Caki2 (cell line): ENCODE measurements around the gene FAM180A. TPM values are rescaled to one million over a fixed set of nuclear protein-coding genes. Genes with fewer than 3 reads are reported as not detected.
"Not testable (repeated sequence)": the region's sequence is repeated elsewhere in the genome, so short reads cannot be mapped to it uniquely, and the experiment has no call there.

ENCODE experiments used
- DNase-seq: peaks from one replicate; pipeline ENCODE4 v3.0.0-alpha.2; 2015; ENCODE audit warnings: low read depth
- in situ Hi-C: cut with HindIII; loops from 2 replicates; pipeline ENCODE4 v1.10.0; 2016; ENCODE audit warnings: low sequenced_read_pairs, low pct_unique_long_range_greater_than_20kb, mixed read lengths
- total RNA-seq: library from RNA; depleted of rRNA; stranded (reverse); fragments of >200 nt; shearing (Covaris generic); gene quantifications from 2 replicates; pipeline ENCODE4 v1.2.3, GENCODE V29; 2014; ENCODE audit warnings: low replicate concordance

The FAM180A gene
- total RNA-seq, 1 experiment from 2014 or later = not detected

DNA sequence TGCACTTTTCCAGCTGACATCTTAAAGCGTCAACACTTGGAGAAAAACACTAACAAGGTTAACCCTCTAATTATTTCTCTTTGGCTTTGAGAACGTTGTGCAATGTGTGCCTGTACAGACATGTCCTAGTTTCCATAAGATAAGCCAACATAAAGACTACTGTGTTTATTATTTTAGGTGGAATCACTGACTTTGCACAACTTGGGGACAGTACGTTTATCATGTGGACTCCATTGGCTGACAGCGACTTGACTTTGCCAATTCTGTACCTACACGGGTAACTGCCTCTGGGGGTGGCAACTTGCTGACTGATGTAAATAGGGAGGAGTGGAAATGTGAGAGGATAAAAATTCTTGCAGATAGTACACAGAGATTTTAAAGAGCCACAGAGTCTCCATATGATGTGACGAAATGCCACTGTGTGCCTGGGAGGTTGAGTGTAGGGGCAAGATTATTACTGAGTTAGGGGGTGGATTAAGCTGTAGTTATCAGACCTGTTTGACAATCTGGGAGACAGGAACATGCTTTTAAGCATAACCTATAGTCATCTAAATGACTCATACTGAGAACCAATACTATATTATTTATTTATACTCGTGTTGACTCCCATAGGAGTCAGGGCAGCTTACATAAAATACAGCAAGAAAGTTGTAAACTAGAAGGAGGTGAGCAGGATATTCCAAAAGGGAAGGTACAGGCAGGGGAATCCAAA lies 41.6 kb downstream of the FAM180A start:
- in situ Hi-C loops = no loop called here
- DNase-seq = no peak

DNA sequence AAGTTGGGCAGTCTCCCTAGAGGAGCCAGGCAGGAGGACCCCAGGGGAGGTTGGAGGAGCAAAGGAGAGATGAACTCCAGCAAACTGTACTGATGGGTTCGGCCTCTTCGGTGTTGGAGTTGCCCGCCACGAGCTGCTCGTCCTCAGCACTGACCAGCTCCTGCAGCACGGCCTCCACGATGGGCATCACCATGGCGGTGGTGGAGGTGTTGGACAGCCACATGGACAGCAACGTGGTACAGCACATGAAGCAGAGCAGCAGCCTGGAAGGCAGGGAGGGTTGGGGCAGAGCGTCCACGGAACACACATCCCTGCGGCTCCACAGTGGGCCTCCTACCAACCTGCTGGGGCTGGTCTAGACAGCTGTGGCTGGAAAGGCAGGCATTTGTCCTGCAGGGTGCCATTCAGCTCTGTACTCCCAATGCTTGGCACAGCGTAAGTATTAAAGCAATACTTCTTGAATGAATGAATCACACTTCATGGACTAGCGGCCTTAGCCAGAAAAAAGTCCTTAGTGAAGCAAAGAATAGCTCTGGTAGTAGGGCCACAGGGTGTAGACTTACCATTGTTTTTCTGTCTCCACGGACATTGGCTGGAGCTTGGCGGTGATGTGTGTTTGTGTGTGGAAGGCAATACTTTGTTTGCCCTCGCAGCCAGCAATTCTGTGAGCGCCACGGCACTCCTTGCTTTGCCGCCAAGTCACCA lies 42.4 kb downstream of the FAM180A start:
- in situ Hi-C loops = no loop called here
- DNase-seq = no peak

DNA sequence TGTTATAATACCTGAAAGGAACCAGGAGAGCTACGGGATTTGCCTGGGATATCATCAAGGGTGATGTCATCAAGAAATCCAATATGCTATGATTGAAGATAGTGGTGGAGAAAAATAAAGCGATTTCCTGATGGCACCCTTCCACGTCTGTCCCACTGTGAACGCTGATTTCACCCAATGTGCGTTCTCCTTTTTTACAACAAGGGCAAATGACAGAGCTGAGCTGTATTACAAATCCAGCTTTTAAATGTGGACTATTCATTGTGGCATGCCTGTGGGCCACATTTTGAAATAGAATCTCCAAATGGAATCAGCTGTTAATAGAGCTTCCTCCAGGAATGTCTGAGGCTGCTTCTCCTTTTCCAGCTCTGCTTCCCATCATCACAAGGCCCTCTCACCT lies 43.9 kb downstream of the FAM180A start:
- in situ Hi-C loops = no loop called here
- DNase-seq = no peak

DNA sequence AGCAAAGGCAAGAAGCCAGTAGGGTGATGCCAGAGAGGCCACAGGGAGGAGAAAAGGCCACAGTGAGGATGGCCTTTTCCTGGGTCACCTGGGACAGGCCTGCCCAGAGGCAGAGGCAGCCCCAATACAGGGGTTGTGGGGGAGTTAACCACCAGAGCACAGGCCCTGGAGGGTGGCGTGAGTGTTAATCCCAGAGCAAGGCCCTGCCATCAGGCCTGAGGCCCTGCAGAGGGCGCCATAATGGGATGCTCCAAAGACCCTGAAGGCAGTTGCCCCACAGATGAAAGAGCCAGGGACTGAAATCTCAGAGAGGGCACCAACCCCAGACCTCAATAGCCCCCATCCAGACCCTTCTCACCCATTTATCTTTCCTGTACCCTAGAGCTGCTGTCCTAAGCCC lies 44.5 kb downstream of the FAM180A start:
- in situ Hi-C loops = no loop called here
- no peak for DNase-seq

DNA sequence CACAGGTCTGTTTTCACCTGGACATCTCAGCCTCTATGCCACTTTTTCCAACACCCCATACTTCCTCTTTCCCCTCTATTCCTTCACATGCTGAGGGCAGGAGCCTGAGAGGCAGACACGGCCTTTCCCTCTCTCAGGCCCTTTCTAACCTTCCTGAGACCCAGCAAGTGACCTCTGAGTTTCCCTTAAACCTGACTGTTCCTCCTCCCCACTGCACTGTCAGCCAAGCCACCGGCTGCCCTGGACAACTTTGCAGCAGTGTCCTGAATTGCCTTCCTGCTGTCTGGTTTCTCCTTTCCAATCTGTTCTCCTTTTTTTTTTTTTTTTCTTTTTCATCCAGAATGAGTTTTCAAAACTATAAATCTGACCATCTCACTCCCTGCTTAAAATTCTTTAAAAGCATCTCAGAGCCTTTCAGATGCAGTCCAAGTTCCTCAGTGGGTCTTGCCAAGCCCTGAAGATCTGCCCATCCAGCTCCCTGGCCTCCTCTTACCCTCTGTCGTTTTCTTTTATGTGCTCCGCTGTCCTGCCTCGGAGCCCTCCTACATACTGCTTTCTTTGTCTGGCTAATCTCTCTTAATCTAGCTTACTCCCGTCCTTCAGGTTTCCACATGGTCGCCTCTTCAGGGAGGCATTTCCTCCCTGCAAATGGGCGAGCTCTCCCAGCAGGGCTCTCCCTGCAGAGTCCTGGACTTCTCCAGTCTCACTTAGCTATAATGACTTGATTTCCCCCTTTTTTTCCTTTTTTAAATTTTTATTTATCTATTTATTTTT lies 51.1 kb downstream of the FAM180A start:
- DNase-seq = no peak
- in situ Hi-C loops = no loop called here

DNA sequence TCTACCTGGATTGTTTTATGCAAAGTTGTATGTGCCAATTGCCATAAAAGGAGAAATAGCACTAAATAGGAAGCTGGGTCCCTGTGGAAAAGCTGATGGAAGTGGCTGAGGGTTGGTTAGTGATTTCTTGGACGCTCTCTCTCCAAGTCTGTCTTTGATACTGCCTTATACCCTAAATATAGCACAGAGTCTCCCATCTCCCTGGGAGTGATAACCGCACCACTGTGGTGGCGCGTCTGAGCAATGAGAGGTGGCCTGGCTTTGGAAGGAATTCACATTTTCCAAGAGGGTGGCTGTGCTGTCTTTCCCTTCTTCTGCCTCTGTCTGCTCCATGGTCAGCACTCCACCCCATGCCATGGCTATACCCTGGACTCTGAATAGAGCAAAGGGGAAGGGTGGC lies 55.1 kb downstream of the FAM180A start:
- no peak for DNase-seq
- in situ Hi-C loops = no loop called here

DNA sequence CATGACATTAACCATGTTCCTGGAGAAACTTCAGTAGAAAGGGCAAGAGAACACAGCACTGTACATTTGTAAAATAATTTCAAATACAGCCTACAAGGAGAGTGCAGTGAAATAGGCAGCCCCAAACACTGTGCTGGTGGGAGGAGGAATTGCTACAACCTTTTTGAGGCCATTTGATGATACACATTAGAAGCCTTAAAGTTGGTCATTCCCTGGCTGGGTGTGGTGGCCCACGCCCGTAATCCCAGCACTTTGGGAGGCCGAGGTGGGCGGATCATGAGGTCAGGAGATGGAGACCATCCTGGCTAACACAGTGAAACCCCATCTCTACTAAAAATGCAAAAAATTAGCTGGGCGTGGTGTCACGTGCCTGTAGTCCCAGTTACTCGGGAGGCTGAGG lies 56.0 kb downstream of the FAM180A start:
- DNase-seq, in situ Hi-C loops: not testable (repeated sequence)

DNA sequence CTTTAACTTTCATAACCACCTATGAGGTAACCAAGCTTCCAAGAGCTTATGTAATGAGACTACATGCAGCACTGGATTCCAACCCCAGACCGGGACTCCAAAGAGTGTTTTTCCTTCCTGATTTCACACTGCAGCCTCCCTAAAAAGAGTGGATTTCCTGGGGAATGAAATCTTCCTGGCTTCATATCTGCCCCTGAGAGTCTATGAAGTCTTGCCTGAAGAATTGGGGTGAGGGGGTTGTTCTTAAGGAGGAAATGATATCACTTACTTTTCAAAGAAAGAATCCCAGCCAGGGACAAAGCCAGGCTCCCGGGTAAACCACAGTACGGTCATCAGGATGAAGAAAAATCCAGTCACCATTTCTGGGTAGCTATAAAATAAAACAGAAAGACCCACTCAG lies 56.6 kb downstream of the FAM180A start:
- in situ Hi-C loops = no loop called here
- no peak for DNase-seq

DNA sequence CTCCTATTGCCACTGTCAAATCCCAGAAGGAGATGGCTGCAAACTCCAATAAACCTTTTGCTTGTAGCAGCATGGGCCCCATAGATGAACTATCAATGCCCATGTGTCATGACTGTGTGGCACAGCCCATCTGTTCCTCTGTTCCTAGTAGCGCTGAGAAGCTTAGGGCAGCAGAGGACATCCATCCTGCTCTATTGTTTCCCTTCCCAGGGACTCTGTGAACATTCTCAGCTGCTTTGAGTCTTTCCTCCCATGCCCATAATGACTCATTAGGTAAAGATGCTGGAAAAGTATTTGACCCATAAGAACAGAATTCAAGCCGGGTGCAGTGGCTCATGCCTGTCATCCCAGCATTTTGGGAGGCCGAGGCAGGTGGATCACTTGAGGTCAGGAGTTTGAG lies 58.0 kb downstream of the FAM180A start:
- in situ Hi-C loops = no loop called here
- no peak for DNase-seq

DNA sequence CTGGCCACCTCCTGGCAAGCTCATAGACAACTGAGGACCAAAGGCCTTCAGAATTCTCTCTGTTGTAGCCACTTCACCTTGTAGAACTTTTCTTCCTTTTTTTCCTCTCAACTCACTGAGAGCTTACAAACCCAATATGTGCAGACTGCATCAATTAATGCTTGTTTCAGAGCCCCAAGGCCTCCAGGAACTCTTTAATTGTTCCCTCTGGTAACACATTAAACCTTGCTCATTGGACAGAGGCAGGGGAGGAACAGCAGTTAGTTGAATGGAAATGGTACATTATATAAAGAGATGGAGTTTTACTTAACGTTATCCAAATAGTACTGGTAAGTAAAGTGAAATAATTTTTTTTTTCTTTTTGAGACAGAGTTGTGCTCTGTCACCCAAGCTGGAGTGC lies 61.1 kb downstream of the FAM180A start:
- no peak for DNase-seq
- in situ Hi-C loops = no loop called here

DNA sequence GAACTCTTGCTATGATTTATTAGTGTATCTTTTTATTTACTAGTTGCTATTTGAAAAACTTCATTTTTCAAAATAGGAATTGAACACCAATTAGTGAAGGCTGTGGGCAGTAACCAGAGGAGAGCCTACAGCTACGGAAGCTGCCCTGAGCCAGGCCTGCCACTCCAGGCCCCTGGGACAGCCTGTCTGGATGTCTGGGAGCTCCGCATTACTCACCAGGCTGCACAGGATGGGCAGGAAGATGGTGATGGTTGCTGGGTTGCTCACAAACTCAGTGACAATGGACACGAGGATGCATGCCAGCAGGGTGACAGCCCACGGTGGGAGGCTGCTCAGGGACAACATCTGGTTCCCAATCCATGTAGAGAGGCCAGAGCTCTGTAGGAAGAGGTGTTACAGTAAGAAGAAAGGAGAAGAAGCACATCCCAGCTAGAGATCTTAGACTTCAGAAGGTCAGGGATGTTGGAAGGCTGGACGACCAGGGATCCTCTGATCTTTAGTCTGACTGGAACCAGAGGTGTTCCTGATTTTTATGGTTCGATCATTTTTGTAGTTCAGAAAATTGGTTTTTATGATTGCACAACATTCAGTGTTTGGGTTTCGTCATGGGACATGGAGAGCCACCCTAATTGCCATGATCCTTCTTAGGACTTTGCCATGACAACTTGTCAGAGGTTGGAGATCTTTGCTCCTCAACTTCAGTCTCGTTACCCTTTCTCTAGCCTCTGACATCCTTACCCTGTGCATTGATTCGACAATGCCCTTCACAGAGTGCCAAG lies 63.1 kb downstream of the FAM180A start:
- DNase-seq = no peak
- in situ Hi-C loops = no loop called here

DNA sequence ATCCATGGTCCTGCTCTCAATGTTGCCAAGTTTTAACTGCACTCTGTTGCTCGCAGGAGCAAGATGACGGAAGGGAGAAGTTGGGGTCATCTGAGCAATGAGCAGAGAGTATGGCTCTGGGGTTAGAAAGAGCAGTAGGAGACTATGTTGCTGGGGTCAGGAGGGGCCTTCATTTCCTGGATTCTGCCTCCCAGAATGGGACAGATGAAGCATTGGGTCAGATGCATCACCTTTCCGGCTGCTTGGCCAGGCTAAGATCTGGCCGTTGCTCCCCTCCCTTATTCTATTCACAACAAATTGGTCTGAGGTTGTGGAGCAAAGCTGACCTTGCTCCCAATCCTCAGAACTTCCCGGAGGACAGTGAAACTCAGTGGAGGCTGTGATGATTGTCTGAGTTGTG lies 63.9 kb downstream of the FAM180A start:
- in situ Hi-C loops = no loop called here
- DNase-seq = no peak

DNA sequence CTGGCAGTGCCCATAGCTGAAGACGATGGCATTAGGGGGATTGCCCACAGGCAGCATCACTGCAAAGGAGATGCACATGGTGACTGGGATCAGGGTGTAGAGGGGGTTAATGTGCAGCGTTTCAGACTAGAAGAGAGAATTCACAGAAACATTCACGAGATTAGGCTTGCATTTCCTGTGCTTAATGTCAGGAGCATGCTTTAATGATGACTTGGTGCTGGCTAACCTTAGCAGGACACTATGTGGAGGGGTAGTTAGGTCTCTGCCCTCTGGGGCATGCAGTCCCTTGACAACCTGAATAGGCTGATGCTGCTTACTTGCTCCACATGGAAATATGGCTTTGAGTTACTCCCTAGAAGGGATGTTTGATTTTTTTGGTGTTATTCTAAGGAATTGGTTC lies 64.5 kb downstream of the FAM180A start:
- in situ Hi-C loops = no loop called here
- no peak for DNase-seq

DNA sequence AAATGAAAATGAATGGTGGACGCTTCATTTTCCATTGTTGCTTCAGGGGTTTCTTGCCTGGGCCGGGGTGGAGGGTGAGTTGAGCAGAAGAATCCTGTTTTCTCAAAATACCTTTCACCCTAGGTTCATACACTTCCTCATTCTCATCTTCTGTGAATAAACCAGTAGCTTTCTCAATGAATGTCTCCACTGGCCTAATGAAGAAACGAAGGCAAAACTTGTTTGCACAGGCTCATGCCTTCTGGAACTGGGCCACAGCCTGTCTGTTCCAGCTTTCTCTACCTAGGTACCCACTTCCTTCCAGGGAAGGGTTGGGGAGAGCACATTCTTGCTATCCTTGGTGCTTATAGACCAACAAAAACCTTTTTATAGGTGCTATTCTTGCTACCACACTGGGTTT lies 65.0 kb downstream of the FAM180A start:
- in situ Hi-C loops = no loop called here
- DNase-seq = no peak

DNA sequence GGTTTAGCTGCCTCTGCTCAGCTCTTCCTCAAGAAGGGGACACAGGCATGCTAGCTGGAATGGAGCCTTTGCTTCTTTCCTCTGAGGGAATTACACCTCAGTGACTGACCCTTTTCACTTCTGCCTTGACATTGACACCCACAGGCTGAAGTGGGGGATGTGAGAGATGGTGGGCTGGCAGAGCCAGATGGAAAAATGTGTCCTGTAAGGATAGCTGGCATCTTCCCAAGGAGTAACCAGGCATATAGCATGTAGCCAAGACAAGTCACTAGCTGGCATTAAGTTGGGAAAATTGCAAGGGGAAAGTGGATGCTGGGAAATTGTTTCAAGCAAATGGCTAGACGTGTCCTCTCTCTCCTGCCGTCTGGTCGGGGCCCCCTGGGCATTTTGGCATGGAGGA lies 66.4 kb downstream of the FAM180A start:
- DNase-seq = no peak
- in situ Hi-C loops = no loop called here

DNA sequence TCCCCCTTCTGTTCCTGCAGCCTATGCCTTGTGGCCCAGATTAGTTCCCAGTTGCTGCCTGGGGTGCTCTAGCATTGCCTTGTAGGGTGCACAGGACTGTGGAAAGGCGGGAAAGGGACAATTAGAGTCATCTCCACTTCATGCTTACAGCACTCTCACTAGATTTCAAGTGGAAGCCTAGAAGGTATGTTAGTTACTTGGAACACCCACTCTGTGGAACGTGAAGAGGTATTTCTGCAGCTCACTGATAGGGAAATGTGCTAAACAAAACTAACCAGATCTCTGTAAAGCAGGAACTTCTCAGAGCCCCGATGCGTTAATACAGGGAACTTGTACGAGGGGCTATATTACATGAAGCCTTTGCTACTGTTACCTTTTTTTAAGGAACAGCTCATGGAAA lies 66.9 kb downstream of the FAM180A start:
- DNase-seq = no peak
- in situ Hi-C loops = no loop called here
